GM18867 (cell line): ENCODE results near the gene ANXA11.

ENCODE experiments used
- ATAC-seq: cut with Tn5 transposase; IDR thresholded peaks from one replicate; pipeline ENCODE4 v1.9.1; 2021; ENCODE audit warnings: mild to moderate bottlenecking, moderate library complexity; ENCODE audit not compliant: unreplicated experiment

The ANXA11 gene

GRCh38 chr10:80166581-80167470 is 38.5 kb downstream of the ANXA11 start:
- ATAC-seq: no peak

- ATAC-seq: no peak
Measured at GRCh38 chr10:80165173-80165572, 40.2 kb downstream of the ANXA11 start.

- no peak for ATAC-seq
Measured at GRCh38 chr10:80164596-80164995, 40.7 kb downstream of the ANXA11 start.

- no peak for ATAC-seq
Measured at GRCh38 chr10:80163741-80164341, 41.5 kb downstream of the ANXA11 start.

GRCh38 chr10:80161321-80162083 is 43.8 kb downstream of the ANXA11 start:
- no peak for ATAC-seq

- no peak for ATAC-seq
Measured at GRCh38 chr10:80160361-80161320, 44.7 kb downstream of the ANXA11 start.

- no peak for ATAC-seq
Measured at GRCh38 chr10:80159166-80159873, 46.0 kb downstream of the ANXA11 start.

- ATAC-seq: no peak
Measured at GRCh38 chr10:80158598-80159127, 46.7 kb downstream of the ANXA11 start.

GRCh38 chr10:80158126-80158525 is 47.2 kb downstream of the ANXA11 start:
- no peak for ATAC-seq

GRCh38 chr10:80157561-80157960 is 47.8 kb downstream of the ANXA11 start:
- ATAC-seq: no peak

GRCh38 chr10:80156216-80156615 is 49.1 kb downstream of the ANXA11 start:
- no peak for ATAC-seq

- ATAC-seq: no peak
Measured at GRCh38 chr10:80155696-80156215, 49.6 kb downstream of the ANXA11 start.

- no peak for ATAC-seq
Measured at GRCh38 chr10:80154978-80155695, 50.2 kb downstream of the ANXA11 start.

GRCh38 chr10:80154626-80154977 is 50.7 kb downstream of the ANXA11 start:
- ATAC-seq: no peak

- no peak for ATAC-seq
Measured at GRCh38 chr10:80153460-80153859, 51.9 kb downstream of the ANXA11 start.

- no peak for ATAC-seq
Measured at GRCh38 chr10:80152820-80153219, 52.5 kb downstream of the ANXA11 start.

- no peak for ATAC-seq
Measured at GRCh38 chr10:80150172-80150571, 55.2 kb downstream of the ANXA11 start.

GRCh38 chr10:80149123-80149522 is 56.2 kb downstream of the ANXA11 start:
- no peak for ATAC-seq
